Trophoblast cell (in vitro differentiated cells and primary cell): ENCODE measurements around the gene CLEC3B.
"Not testable (repeated sequence)": the region's sequence is repeated elsewhere in the genome, so short reads cannot be mapped to it uniquely, and the experiment has no call there.

Source experiments
- DNase-seq, 2 donors: peaks; one replicate each; pipeline ENCODE4 v3.0.0-alpha.2; 2016
- H2AFZ ChIP-seq: 2 replicates; pipeline ENCODE4 v1.6.1; 2013; ENCODE audit warnings: low read length, moderate library complexity, mild to moderate bottlenecking; ENCODE audit not compliant: insufficient read depth, poor library complexity
- H2AK5ac ChIP-seq: 2 replicates; pipeline ENCODE4 v1.6.1; 2013; ENCODE audit warnings: mild to moderate bottlenecking, low read length
- H2BK120ac ChIP-seq: 2 replicates; pipeline ENCODE4 v1.6.1; 2013; ENCODE audit warnings: low read length, mild to moderate bottlenecking, moderate library complexity; ENCODE audit not compliant: insufficient read depth, poor library complexity
- H2BK12ac ChIP-seq: 2 replicates; pipeline ENCODE4 v1.6.1; 2013; ENCODE audit warnings: mild to moderate bottlenecking, low read length, moderate library complexity
- H2BK5ac ChIP-seq: 2 replicates; pipeline ENCODE4 v1.6.1; 2013; ENCODE audit warnings: low read length, low read depth, moderate library complexity, mild to moderate bottlenecking; ENCODE audit not compliant: poor library complexity
- H3K14ac ChIP-seq: 2 replicates; pipeline ENCODE4 v1.6.1; 2013; ENCODE audit warnings: mild to moderate bottlenecking, low read length
- H3K18ac ChIP-seq: 2 replicates; pipeline ENCODE4 v1.6.1; 2013; ENCODE audit warnings: mild to moderate bottlenecking, low read length
- H3K23ac ChIP-seq: 2 replicates; pipeline ENCODE4 v1.6.1; 2013; ENCODE audit warnings: low read length
- H3K27ac ChIP-seq: 2 replicates; pipeline ENCODE4 v1.5.1; 2013; ENCODE audit warnings: low read depth, mild to moderate bottlenecking, inconsistent platforms, low read length, moderate library complexity
- H3K27me3 ChIP-seq: 2 replicates; pipeline ENCODE4 v1.6.1; 2013; ENCODE audit warnings: inconsistent platforms, mild to moderate bottlenecking, low read length, moderate library complexity; ENCODE audit not compliant: insufficient read depth
- H3K36me3 ChIP-seq, 2 experiments: 1 replicate in 1 of 2; 2 replicates in 1 of 2; pipeline ENCODE4 v1.6.1; 2013; ENCODE audit warnings: low read length in 2 of 2, mild to moderate bottlenecking in 2 of 2, moderate library complexity in 1 of 2; ENCODE audit not compliant: insufficient read depth in 2 of 2, control insufficient read depth in 1 of 2
- H3K4ac ChIP-seq: 2 replicates; pipeline ENCODE4 v1.6.1; 2013; ENCODE audit warnings: low read depth, mild to moderate bottlenecking, low read length, moderate library complexity
- H3K4me1 ChIP-seq, 2 experiments: 1 replicate in 1 of 2; 2 replicates in 1 of 2; pipeline ENCODE4 v1.6.1; 2013; ENCODE audit warnings: low read length in 2 of 2, mild to moderate bottlenecking in 2 of 2, moderate library complexity in 1 of 2; ENCODE audit not compliant: insufficient read depth in 2 of 2, control insufficient read depth in 1 of 2
- H3K4me2 ChIP-seq: 2 replicates; pipeline ENCODE4 v1.6.1; 2013; ENCODE audit warnings: inconsistent platforms, mild to moderate bottlenecking, low read length, moderate library complexity
- H3K4me3 ChIP-seq: 2 replicates; pipeline ENCODE4 v1.5.1; 2013; ENCODE audit warnings: mild to moderate bottlenecking, low read depth, low read length, inconsistent platforms
- H3K79me1 ChIP-seq: one replicate; pipeline ENCODE4 v1.6.1; 2013; ENCODE audit warnings: low read length
- H3K79me2 ChIP-seq: 2 replicates; pipeline ENCODE4 v1.6.1; 2013; ENCODE audit warnings: low read length, mild to moderate bottlenecking; ENCODE audit not compliant: control insufficient read depth, insufficient read depth, poor library complexity
- H3K9ac ChIP-seq: 2 replicates; pipeline ENCODE4 v1.6.1; 2013; ENCODE audit warnings: mild to moderate bottlenecking, low read length
- H3K9me3 ChIP-seq: 2 replicates; pipeline ENCODE4 v1.6.1; 2013; ENCODE audit warnings: low read depth, mild to moderate bottlenecking, control low read depth, inconsistent platforms, low read length; ENCODE audit not compliant: insufficient read depth
- H4K12ac ChIP-seq: 2 replicates; pipeline ENCODE4 v1.6.1; 2013; ENCODE audit warnings: low read depth, mild to moderate bottlenecking, low read length, moderate library complexity
- H4K8ac ChIP-seq: 2 replicates; pipeline ENCODE4 v1.6.1; 2013; ENCODE audit warnings: low read depth, mild to moderate bottlenecking, low read length, moderate library complexity
- H4K91ac ChIP-seq: one replicate; pipeline ENCODE4 v1.6.1; 2013; ENCODE audit warnings: low read depth, mild to moderate bottlenecking, low read length, moderate library complexity
- WGBS: extraction: QIAGEN DNeasy Blood & Tissue Kit; methylation state at CpG from one replicate; pipeline ENCODE4 v1.1.7; 2013; ENCODE audit warnings: missing lambda C conversion rate; ENCODE audit not compliant: insufficient read length, insufficient coverage; ENCODE audit errors: extremely low coverage; 5-methylcytosine and 5-hydroxymethylcytosine counted together

Gene CLEC3B

GRCh38 chr3:45067941-45068340 is 41.8 kb downstream of the CLEC3B start:
- H3K14ac ChIP-seq: no peak overlapping the region
- no CpG with 5 or more reads among the region's 3 CpGs for WGBS
- H2BK5ac ChIP-seq: no peak overlapping the region

GRCh38 chr3:45071075-45071474 is 45.0 kb downstream of the CLEC3B start:
- no peak overlapping the region for H2AK5ac ChIP-seq
- H3K18ac ChIP-seq: no peak overlapping the region
- H3K4ac ChIP-seq: no peak overlapping the region
- H3K14ac ChIP-seq: no peak overlapping the region
- no peak overlapping the region for H2BK5ac ChIP-seq
- H3K4me2 ChIP-seq: no peak overlapping the region
- no peak overlapping the region for H4K12ac ChIP-seq
- no peak overlapping the region for H2BK12ac ChIP-seq
- no peaks in the 10 kb centered on the region for H3K79me1 ChIP-seq
- no peaks in the 10 kb centered on the region for H3K36me3 ChIP-seq
- H3K27me3 ChIP-seq: no peaks in the 10 kb centered on the region
- H3K9ac ChIP-seq: no peak overlapping the region
- no peaks in the 10 kb centered on the region for H3K4me1 ChIP-seq
- no peak overlapping the region for H4K91ac ChIP-seq
- no peak overlapping the region for H3K4me3 ChIP-seq
- H2AFZ ChIP-seq: no peak overlapping the region
- H3K27ac ChIP-seq: no peak overlapping the region
- no peak overlapping the region for H2BK120ac ChIP-seq
- H3K79me2 ChIP-seq: no peaks in the 10 kb centered on the region
- no peak overlapping the region for H3K23ac ChIP-seq
- no peak overlapping the region for H4K8ac ChIP-seq
- peak in 1 of 2 donors; percentile 52 for DNase-seq
- H3K9me3 ChIP-seq: no peaks in the 10 kb centered on the region

More at GRCh38 chr3:45067941-45068340, 41.8 kb downstream of the CLEC3B start:
- H3K9me3 ChIP-seq: no peaks in the 10 kb centered on the region
- H3K23ac ChIP-seq: no peak overlapping the region
- H4K12ac ChIP-seq: no peak overlapping the region
- no peak overlapping the region for H3K27ac ChIP-seq
- peaks cover 3 to 5% of the 10 kb centered on the region in 2 experiments for H3K4me1 ChIP-seq
- no peak overlapping the region for H2AK5ac ChIP-seq
- no peak overlapping the region for H3K9ac ChIP-seq
- no peak overlapping the region for H3K4me3 ChIP-seq
- no peak overlapping the region for H2AFZ ChIP-seq
- H2BK12ac ChIP-seq: no peak overlapping the region
- H3K4ac ChIP-seq: no peak overlapping the region
- no peaks in the 10 kb centered on the region for H3K36me3 ChIP-seq
- H3K79me1 ChIP-seq: peaks cover 2% of the 10 kb centered on the region
- H3K4me2 ChIP-seq: no peak overlapping the region
- no peaks in the 10 kb centered on the region for H3K27me3 ChIP-seq
- DNase-seq: no peak
- no peak overlapping the region for H2BK120ac ChIP-seq
- H4K91ac ChIP-seq: no peak overlapping the region
- H3K79me2 ChIP-seq: no peaks in the 10 kb centered on the region
- H4K8ac ChIP-seq: no peak overlapping the region
- H3K18ac ChIP-seq: no peak overlapping the region

- Histone ChIP-seq H4K8ac (no peak overlapping the region), H4K12ac (no peak overlapping the region), H3K9ac (no peak overlapping the region), H2AFZ (no peak overlapping the region), H3K27ac (no peak overlapping the region), H3K14ac (no peak overlapping the region), H3K27me3 (no peaks in the 10 kb centered on the region), H3K23ac (no peak overlapping the region), H3K4ac (no peak overlapping the region), H3K18ac (no peak overlapping the region), H3K4me2 (no peak overlapping the region), H3K4me3 (no peak overlapping the region), H3K79me2 (no peaks in the 10 kb centered on the region), H2BK12ac (no peak overlapping the region), H2BK120ac (no peak overlapping the region), H3K36me3 (no peaks in the 10 kb centered on the region), H3K79me1 (no peaks in the 10 kb centered on the region), H3K9me3 (peaks cover 2% of the 10 kb centered on the region), H2AK5ac (no peak overlapping the region), H2BK5ac (no peak overlapping the region), H3K4me1 (peaks cover 0 to 3% of the 10 kb centered on the region in 2 experiments), H4K91ac (no peak overlapping the region)
- WGBS: no CpG with 5 or more reads among the region's 11 CpGs
- DNase-seq: no peak
Measured at GRCh38 chr3:45075821-45076625, 49.9 kb downstream of the CLEC3B start.

GRCh38 chr3:45078256-45078655 is 52.2 kb downstream of the CLEC3B start:
- H2AK5ac ChIP-seq, H3K9ac ChIP-seq, H4K8ac ChIP-seq, H4K12ac ChIP-seq, H3K4me2 ChIP-seq, H2BK12ac ChIP-seq, H3K27me3 ChIP-seq, H2AFZ ChIP-seq, H3K23ac ChIP-seq, H3K4me1 ChIP-seq, DNase-seq, H3K79me2 ChIP-seq, H4K91ac ChIP-seq, H3K4me3 ChIP-seq, H3K27ac ChIP-seq, H2BK5ac ChIP-seq, H3K14ac ChIP-seq, H2BK120ac ChIP-seq, H3K79me1 ChIP-seq, H3K18ac ChIP-seq, H3K4ac ChIP-seq, H3K9me3 ChIP-seq, H3K36me3 ChIP-seq: not testable (repeated sequence)
- no CpG with 5 or more reads among the region's 1 CpG for WGBS
